NT2/D1 (cell line): ENCODE results near the gene NELL2.

Experiments
- DNase-seq: peaks from one replicate; pipeline ENCODE4 v3.0.0-alpha.2; 2011; ENCODE audit warnings: low read depth, low spot score
- H3K27me3 ChIP-seq: 2 replicates; pipeline ENCODE4 v1.6.0; 2011; ENCODE audit warnings: mild to moderate bottlenecking; ENCODE audit not compliant: insufficient read length, insufficient read depth
- H3K36me3 ChIP-seq: 2 replicates; pipeline ENCODE4 v1.6.1; 2011; ENCODE audit warnings: mild to moderate bottlenecking, low read length, mixed read lengths; ENCODE audit not compliant: insufficient read depth, insufficient read length
- H3K4me1 ChIP-seq: 2 replicates; pipeline ENCODE4 v1.5.1; 2011; ENCODE audit not compliant: insufficient read depth, insufficient read length
- H3K4me3 ChIP-seq: 2 replicates; pipeline ENCODE4 v1.5.1; 2011; ENCODE audit warnings: low read depth; ENCODE audit not compliant: insufficient read length
- H3K9ac ChIP-seq: 2 replicates; pipeline ENCODE4 v1.6.0; 2011; ENCODE audit warnings: low read depth; ENCODE audit not compliant: insufficient read length
- H3K9me3 ChIP-seq: 2 replicates; pipeline ENCODE4 v1.5.1; 2011; ENCODE audit warnings: mild to moderate bottlenecking, low read length; ENCODE audit not compliant: insufficient read depth
- SUZ12 ChIP-seq: IDR thresholded peaks from 2 replicates; pipeline ENCODE4 v1.6.1; 2011; ENCODE audit not compliant: insufficient read length, insufficient read depth; ENCODE audit errors: extremely low read depth
- YY1 ChIP-seq: IDR thresholded peaks from 2 replicates; pipeline ENCODE4 v1.6.1; 2011; ENCODE audit not compliant: insufficient read length, insufficient read depth
- ZNF274 ChIP-seq: IDR thresholded peaks from 2 replicates; pipeline ENCODE4 v1.6.1; 2011; ENCODE audit warnings: mild to moderate bottlenecking, low read depth, low read length

NELL2 gene

DNA sequence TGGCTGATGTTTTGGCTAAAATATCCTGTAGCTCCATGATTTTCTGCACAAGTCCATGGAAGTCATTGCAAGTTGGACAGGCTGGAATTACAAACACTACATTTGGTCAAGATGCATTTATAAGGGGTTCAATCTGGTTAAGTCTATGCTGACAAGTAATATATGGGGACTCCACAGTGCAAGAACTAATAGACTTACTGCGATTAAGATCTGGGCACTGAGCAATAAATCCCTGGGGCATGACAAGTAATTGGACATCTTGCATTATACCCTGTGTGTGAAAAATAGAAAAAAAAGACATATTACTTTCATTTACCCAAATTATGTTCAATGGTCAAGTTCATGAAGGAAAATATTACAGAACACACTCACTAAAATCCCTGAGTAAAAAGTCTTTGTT, 99.1 kb downstream of the NELL2 start:
- Histone ChIP-seq H3K4me1 (no peaks in the 10 kb centered on the region), H3K36me3 (no peaks in the 10 kb centered on the region), H3K9ac (no peak overlapping the region), H3K4me3 (no peak overlapping the region), H3K27me3 (no peaks in the 10 kb centered on the region), H3K9me3 (0 out of 2 replicates have a peak, but pooled peaks cover 10% of the 10 kb centered on the region)
- no peak for DNase-seq
- TF ChIP-seq SUZ12 (no peak), ZNF274 (no peak), YY1 (no peak)

DNA sequence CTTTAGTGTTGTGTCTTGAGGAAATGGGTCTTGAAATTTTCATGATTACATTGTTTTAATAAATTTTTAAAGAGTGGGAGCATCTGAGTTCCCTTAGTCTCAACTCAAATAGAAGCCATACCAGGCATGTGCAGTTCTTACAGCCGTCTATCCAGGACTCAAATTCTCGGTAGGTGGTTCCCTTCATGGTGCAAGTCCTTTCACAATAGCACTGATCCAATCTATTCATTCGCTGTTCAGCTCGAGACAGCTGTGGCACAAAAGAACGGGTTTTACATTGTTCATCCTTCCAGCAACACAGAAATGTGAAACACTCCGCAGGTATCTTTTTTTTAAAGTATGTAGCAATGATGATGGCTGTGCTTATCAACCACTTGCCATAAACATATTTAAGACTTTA, 100.2 kb downstream of the NELL2 start:
- no peak for TF ChIP-seq SUZ12
- TF ChIP-seq YY1: no peak
- no peak for TF ChIP-seq ZNF274
- DNase-seq: no peak
- no peak overlapping the region for H3K4me3 ChIP-seq
- H3K9ac ChIP-seq: no peak overlapping the region
- H3K27me3 ChIP-seq: no peaks in the 10 kb centered on the region
- no peaks in the 10 kb centered on the region for H3K36me3 ChIP-seq
- no peaks in the 10 kb centered on the region for H3K4me1 ChIP-seq
- 0 out of 2 replicates have a peak, but pooled peaks cover under 1% of the 10 kb centered on the region for H3K9me3 ChIP-seq

DNA sequence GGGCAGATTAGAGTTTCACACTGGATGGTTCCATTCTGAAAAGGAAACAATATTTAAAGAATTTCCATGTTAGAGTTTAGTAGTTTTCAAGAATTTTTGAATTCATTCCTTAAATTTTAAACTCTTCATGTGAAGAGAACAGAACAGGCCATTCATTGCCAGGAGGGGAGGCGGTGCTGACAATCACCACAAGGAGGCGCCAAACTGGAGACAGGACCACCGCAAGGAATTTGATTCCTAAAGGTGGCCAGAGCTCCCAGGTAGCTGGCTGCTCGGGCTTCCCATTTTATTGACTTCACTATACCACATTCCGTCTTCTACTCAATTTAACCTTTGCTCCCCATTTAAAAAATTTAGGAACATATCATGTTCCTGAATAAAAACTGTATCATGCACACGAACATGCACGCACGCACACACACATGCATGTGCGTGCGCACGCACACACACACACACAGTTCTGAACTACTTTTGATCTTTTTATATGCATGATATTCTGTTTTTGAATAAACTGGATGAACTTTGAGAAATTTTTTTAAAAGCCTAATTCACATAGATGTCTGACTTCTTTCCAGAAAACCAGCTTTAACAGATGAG, 101.2 kb downstream of the NELL2 start:
- no peaks in the 10 kb centered on the region for H3K4me1 ChIP-seq

DNA sequence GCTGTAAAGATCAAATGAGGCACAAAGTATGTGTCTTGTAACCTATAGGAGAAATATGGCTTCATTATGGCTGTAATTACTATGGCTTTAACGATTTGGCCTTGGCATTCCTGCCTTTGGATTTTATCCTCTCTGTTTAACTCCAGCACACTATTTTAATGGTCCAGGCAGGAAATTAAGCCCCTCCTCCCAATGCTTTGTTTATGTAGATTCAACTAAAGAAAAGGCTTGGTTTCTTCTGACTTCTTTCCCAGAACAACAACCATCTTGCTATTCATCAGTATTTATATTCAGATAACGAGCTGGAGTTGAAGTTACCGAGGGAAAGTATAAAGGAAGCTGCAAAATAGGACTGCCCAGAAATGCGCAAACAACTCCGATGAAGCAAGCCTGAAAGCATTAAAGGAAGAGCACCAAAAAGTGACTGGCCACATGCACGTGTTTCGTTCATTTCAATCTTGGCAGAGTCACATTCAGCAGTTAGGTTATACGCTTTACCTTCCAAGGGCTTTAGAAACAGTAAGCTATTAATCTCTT, 104.6 kb downstream of the NELL2 start:
- peak; percentile 5 for DNase-seq
- no peaks in the 10 kb centered on the region for H3K4me1 ChIP-seq
- TF ChIP-seq ZNF274 (no peak), SUZ12 (no peak), YY1 (no peak)
- no peaks in the 10 kb centered on the region for H3K36me3 ChIP-seq
- H3K9ac ChIP-seq: no peak overlapping the region
- H3K9me3 ChIP-seq: no peaks in the 10 kb centered on the region
- no peak overlapping the region for H3K4me3 ChIP-seq
- H3K27me3 ChIP-seq: no peaks in the 10 kb centered on the region

More for the DNA sequence above, 101.2 kb downstream of the NELL2 start:
- Histone ChIP-seq H3K9ac (no peak overlapping the region), H3K4me3 (no peak overlapping the region), H3K9me3 (no peaks in the 10 kb centered on the region), H3K36me3 (no peaks in the 10 kb centered on the region), H3K27me3 (no peaks in the 10 kb centered on the region)
- TF ChIP-seq YY1: no peak
- TF ChIP-seq ZNF274: no peak
- no peak for TF ChIP-seq SUZ12
- DNase-seq: peak; percentile 33

DNA sequence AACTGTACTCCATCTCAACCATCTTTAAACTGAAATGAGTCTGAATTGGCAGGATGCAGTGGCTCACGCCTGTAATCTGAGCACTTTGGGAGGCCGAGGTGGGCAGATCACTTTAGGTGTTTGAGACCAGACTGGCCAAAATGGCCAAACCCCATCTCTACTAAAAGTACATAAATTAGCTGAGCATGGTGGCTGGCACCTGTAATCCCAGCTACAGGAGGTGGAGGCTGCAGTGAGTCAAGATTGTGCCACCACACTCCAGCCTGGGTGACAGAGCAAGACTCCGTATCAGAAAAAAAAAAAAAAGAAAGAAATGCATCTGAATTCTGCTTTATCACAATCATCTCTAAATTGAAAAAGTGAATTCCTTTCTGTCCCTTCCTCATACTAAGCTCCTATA, 110.3 kb downstream of the NELL2 start:
- no peak for DNase-seq
- no peaks in the 10 kb centered on the region for H3K9me3 ChIP-seq
- no peak overlapping the region for H3K9ac ChIP-seq
- H3K4me1 ChIP-seq: no peaks in the 10 kb centered on the region
- no peak for TF ChIP-seq ZNF274
- no peak for TF ChIP-seq YY1
- TF ChIP-seq SUZ12: no peak
- H3K4me3 ChIP-seq: no peak overlapping the region
- H3K36me3 ChIP-seq: no peaks in the 10 kb centered on the region
- H3K27me3 ChIP-seq: no peaks in the 10 kb centered on the region

DNA sequence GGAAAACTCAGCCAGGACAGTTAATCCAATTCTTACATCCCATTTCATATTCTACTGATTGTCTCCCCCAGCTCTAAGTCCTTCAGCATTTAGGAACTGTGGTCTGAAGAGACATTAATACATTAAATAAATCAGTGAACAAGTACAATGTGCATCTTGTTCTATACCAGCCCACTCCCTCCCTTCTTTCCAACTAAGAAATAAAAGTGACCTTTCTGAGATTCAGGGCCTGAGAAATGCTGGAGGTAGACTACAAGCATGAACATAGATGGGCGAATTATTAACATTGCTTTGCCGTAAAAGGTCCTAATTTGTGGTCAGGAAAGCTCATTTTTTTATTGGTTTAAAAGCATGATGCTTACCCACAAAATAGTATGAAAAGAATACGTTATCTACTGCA, 113.1 kb downstream of the NELL2 start:
- Histone ChIP-seq H3K36me3 (no peaks in the 10 kb centered on the region), H3K9me3 (no peaks in the 10 kb centered on the region), H3K9ac (no peak overlapping the region), H3K27me3 (no peaks in the 10 kb centered on the region), H3K4me3 (no peak overlapping the region), H3K4me1 (no peaks in the 10 kb centered on the region)
- DNase-seq: no peak
- TF ChIP-seq ZNF274: no peak
- TF ChIP-seq YY1: no peak
- TF ChIP-seq SUZ12: no peak

DNA sequence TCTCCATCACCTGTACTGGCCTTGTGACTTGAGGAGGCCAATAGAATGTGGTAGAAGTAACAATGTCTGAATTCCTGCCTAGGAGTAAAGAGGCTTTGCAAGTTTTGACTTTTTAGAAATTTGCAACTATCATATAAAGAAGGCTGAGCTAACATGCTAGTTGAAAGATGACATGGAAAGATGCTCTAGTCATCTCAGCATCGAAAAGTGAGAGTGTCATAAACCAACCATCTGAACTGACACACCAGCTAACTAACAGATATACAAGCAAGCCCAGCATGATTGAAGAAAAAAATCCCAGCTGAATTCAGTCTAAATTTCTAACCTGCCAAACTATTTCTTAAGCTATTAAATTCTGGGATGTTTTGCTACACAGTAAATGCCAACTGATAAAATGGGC, 116.8 kb downstream of the NELL2 start:
- H3K4me1 ChIP-seq: no peaks in the 10 kb centered on the region
- H3K9ac ChIP-seq: no peak overlapping the region
- TF ChIP-seq YY1 (no peak), SUZ12 (no peak), ZNF274 (no peak)
- no peaks in the 10 kb centered on the region for H3K36me3 ChIP-seq
- H3K27me3 ChIP-seq: no peaks in the 10 kb centered on the region
- H3K4me3 ChIP-seq: no peak overlapping the region
- no peaks in the 10 kb centered on the region for H3K9me3 ChIP-seq
- DNase-seq: no peak
